WERI-Rb-1 (cell line): ENCODE measurements around the gene COX7A1.
"Not testable (repeated sequence)": the region's sequence is repeated elsewhere in the genome, so short reads cannot be mapped to it uniquely, and the experiment has no call there.

Experiments used
- DNase-seq: peaks from one replicate; pipeline ENCODE4 v3.0.0-alpha.2; 2020
- H3K27ac ChIP-seq: fragments of 250-450 bp; sonication (Bioruptor Pico); 2 replicates; pipeline ENCODE4 v1.5.1; 2020; ENCODE audit warnings: mild to moderate bottlenecking, moderate library complexity
- H3K27me3 ChIP-seq: fragments of 250-450 bp; sonication (Bioruptor Pico); 2 replicates; pipeline ENCODE4 v1.5.1; 2021; ENCODE audit warnings: mild to moderate bottlenecking, low read depth, moderate library complexity; ENCODE audit not compliant: insufficient read depth, severe bottlenecking
- H3K36me3 ChIP-seq: fragments of 250-450 bp; sonication (Bioruptor Pico); 2 replicates; pipeline ENCODE4 v1.5.1; 2020; ENCODE audit warnings: mild to moderate bottlenecking, moderate library complexity
- H3K4me3 ChIP-seq: 2 replicates; pipeline ENCODE4 v1.5.1; 2011; ENCODE audit warnings: low read depth, mild to moderate bottlenecking, control low read depth, low read length
- H3K9me3 ChIP-seq: fragments of 250-450 bp; sonication (Bioruptor Pico); 2 replicates; pipeline ENCODE4 v1.5.1; 2021; ENCODE audit warnings: mild to moderate bottlenecking, moderate library complexity; ENCODE audit not compliant: severe bottlenecking
- CTCF ChIP-seq: IDR thresholded peaks from 2 replicates; pipeline ENCODE4 v1.5.1; 2011; ENCODE audit warnings: low read depth, mild to moderate bottlenecking, control low read depth, inconsistent platforms, low read length

The COX7A1 gene

DNA sequence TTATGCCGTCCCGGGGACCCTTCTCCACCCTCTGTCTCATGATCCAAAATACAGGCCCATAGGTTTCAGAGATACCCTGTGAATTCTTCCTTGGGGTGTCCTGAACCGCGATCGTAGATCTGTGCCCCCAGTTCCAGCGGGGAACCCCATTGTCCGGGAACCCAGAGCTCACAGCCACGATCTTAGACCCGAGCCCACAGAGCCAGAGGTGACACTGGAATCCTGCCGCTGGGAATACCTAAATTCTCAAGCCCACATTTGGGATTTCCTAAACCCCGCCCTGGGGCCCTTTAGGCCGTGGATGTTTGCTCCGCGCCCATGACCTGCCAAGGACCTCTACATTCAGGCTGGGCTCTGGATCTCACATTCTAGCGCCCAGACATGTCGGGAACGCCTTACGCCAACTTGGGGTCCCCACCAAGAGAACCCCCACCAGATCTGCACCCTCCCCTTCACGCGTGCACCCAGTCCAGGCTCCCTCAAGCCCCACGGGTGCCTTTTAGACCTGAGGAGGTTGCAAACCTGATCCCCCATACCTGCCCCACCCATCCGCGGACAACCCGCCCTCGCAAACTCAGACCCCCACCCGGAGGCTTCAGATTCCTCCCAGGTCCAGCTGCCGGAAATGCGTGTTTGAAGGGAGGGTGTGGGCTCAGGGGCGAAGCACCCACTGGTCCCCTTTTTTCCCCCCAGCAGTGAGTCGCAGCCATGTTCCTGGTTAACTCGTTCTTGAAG lies 11.8 kb downstream of the COX7A1 start:
- no peaks in the 10 kb centered on the region for H3K27me3 ChIP-seq
- no peaks in the 10 kb centered on the region for H3K9me3 ChIP-seq
- H3K36me3 ChIP-seq: peaks cover 24% of the 10 kb centered on the region
- H3K4me3 ChIP-seq: peak overlapping the region; percentile 74
- peak; percentile 71 for DNase-seq
- H3K27ac ChIP-seq: peak overlapping the region; percentile 90
- no peak for TF ChIP-seq CTCF

- peak; percentile 97 for DNase-seq
- Histone ChIP-seq H3K27me3 (no peaks in the 10 kb centered on the region), H3K9me3 (no peaks in the 10 kb centered on the region), H3K4me3 (peak within 1 kb of the TSS; percentile 74), H3K27ac (peak within 1 kb of the TSS; percentile 90), H3K36me3 (peaks cover 18% of the 10 kb centered on the region)
- peak; percentile 34; the same call in 1 of the 2 replicates for TF ChIP-seq CTCF
Observed at GRCh38 chr19:36139473-36140303, 12.6 kb downstream of the COX7A1 start, which contains the start of gene CAPNS1. CAPNS1 (plus strand) TSS chr19:36140066; CDS start chr19:36141012, 946 bp downstream.

DNA sequence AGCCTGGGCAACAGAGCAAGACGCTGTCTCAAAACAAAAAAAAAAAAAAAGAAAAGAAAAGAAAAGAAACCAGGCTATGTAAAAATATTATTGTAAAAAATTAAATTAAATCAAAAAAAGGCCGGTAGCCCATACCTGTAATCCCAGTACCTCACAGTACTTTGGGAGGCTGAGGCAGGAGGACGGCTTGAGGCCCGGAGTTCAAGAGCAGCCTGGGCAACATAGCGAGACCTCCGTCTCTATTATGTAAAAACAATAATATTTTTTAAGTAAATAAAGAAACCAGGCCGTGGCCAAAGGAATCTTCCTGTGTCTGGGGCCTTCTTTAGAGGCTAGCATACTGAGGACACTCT lies 13.2 kb downstream of the COX7A1 start:
- H3K27ac ChIP-seq: peak overlapping the region; percentile 90
- no peak for TF ChIP-seq CTCF
- peaks cover 12% of the 10 kb centered on the region for H3K36me3 ChIP-seq
- no peaks in the 10 kb centered on the region for H3K9me3 ChIP-seq
- no peak for DNase-seq
- H3K27me3 ChIP-seq: no peaks in the 10 kb centered on the region
- peak overlapping the region; percentile 74 for H3K4me3 ChIP-seq

DNA sequence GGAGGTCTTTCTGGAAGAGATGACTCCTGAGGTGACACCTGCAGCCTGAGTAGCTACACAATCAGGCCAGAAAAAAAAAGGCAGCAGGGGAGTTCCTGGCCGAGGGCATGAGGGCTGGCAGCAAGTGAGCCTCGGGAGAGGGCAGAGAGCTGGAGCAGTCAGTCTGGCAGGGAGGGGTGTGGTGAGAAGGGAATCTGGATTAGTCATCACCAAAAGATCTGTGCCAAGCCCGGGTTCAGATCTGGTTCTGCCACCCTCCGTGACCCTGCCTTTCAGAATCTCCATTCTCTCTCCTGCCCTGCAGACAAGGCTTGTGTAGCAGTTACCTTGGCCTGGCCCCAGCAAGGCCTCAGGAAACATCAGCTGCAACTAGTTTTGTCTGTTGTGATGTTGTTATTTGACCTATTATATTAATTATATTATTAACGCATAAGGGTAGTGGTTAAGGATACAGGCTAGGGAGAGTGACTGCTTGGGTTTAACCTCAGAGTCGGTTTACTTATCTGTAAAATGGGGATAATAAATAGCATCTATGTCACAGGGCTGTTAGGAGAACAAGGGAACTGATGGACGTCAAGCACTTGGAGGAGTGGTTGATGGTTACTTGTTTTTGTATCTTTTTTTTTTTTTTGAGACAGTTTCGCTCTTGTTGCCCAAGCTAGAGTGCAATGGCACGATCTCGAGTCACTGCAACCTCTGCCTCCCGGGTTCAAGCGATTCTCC lies 15.1 kb downstream of the COX7A1 start:
- DNase-seq: no peak
- Histone ChIP-seq H3K9me3 (no peaks in the 10 kb centered on the region), H3K36me3 (peaks cover 2% of the 10 kb centered on the region; the same call in 1 of the 2 replicates), H3K4me3 (no peak overlapping the region), H3K27ac (no peak overlapping the region), H3K27me3 (no peaks in the 10 kb centered on the region)
- no peak for TF ChIP-seq CTCF

DNA sequence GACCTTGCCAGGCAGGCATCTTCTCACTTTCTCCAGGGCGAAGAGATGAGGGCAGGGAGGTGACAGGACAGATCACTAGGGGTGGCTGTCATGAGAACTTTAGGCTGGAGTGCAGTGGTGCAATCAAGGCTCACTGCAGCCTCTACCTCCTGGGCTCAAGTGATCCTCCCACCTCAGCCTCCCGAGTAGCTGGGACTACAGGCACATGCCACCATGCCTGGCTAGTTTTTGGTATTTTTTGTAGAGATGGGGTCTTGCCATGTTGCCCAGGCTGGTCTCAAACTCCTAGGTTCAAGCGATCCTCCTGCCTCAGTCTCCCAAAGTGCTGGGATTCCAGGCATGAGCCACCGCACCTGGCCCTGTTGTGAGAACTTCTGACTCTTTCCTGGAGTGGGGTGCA lies 17.4 kb downstream of the COX7A1 start:
- not testable (repeated sequence) for H3K9me3 ChIP-seq, H3K27ac ChIP-seq, H3K36me3 ChIP-seq, H3K4me3 ChIP-seq, DNase-seq, H3K27me3 ChIP-seq

- H3K27me3 ChIP-seq, H3K9me3 ChIP-seq, H3K36me3 ChIP-seq, H3K27ac ChIP-seq, H3K4me3 ChIP-seq, DNase-seq: not testable (repeated sequence)
Observed at GRCh38 chr19:36131221-36131620, 21.0 kb downstream of the COX7A1 start.
